Smooth muscle cell (in vitro differentiated cells): ENCODE measurements around the gene NWD2. TPM values are rescaled to one million over a fixed set of nuclear protein-coding genes. Genes with fewer than 3 reads are reported as not detected.
"Not testable (repeated sequence)": the region's sequence is repeated elsewhere in the genome, so short reads cannot be mapped to it uniquely, and the experiment has no call there.

Experiments used
- DNase-seq: peaks from one replicate; lab custom pipeline; 2025; ENCODE audit not compliant: unreplicated experiment; lab: John Stamatoyannopoulos, UW
- H2AFZ ChIP-seq: fragments of 200-600 bp; sonication (generic); 2 replicates; pipeline ENCODE4 v1.6.0; 2016; ENCODE audit warnings: antibody characterized with exemption, low read depth, mild to moderate bottlenecking
- H3F3A ChIP-seq: fragments of 200-600 bp; sonication (generic); 2 replicates; pipeline ENCODE4 v1.6.0; 2017; ENCODE audit warnings: antibody characterized with exemption, low read depth
- H3K27ac ChIP-seq: fragments of 200-600 bp; sonication (generic); 2 replicates; pipeline ENCODE4 v1.5.1; 2016; ENCODE audit warnings: low read depth, mild to moderate bottlenecking
- H3K27me3 ChIP-seq: fragments of 200-600 bp; sonication (generic); 2 replicates; pipeline ENCODE4 v1.6.1; 2016; ENCODE audit warnings: low read depth, mild to moderate bottlenecking
- H3K36me3 ChIP-seq: fragments of 200-600 bp; sonication (generic); 2 replicates; pipeline ENCODE4 v1.5.1; 2016; ENCODE audit warnings: low read depth
- H3K4me1 ChIP-seq: fragments of 200-600 bp; sonication (generic); 2 replicates; pipeline ENCODE4 v1.5.1; 2016; ENCODE audit warnings: low read depth
- H3K4me2 ChIP-seq: fragments of 200-600 bp; sonication (generic); 2 replicates; pipeline ENCODE4 v1.6.0; 2016; ENCODE audit warnings: mild to moderate bottlenecking
- H3K4me3 ChIP-seq: fragments of 200-600 bp; sonication (generic); 2 replicates; pipeline ENCODE4 v1.5.1; 2016; ENCODE audit warnings: mild to moderate bottlenecking
- H3K79me2 ChIP-seq: fragments of 200-600 bp; sonication (generic); 2 replicates; pipeline ENCODE4 v1.6.0; 2016; ENCODE audit warnings: low read depth, mild to moderate bottlenecking
- H3K9ac ChIP-seq: fragments of 200-600 bp; sonication (generic); 2 replicates; pipeline ENCODE4 v1.6.0; 2016; ENCODE audit warnings: low read depth
- H3K9me3 ChIP-seq: fragments of 200-600 bp; sonication (generic); replicated peaks from 2 replicates; pipeline ENCODE4 v1.5.1; 2016; ENCODE audit warnings: low read depth
- H4K20me1 ChIP-seq: fragments of 200-600 bp; sonication (generic); 2 replicates; pipeline ENCODE4 v1.6.0; 2016; ENCODE audit warnings: low read depth
- CTCF ChIP-seq: fragments of 200-600 bp; sonication (generic); IDR thresholded peaks from 2 replicates; pipeline ENCODE4 v1.5.1; 2017; ENCODE audit warnings: borderline replicate concordance, mild to moderate bottlenecking, antibody characterized with exemption; ENCODE audit not compliant: insufficient read depth, poor library complexity, severe bottlenecking
- WGBS: methylation state at CpG from one replicate; pipeline ENCODE4 v1.1.7; 2016; ENCODE audit warnings: low lambda C conversion rate; 5-methylcytosine and 5-hydroxymethylcytosine counted together
- polyA plus RNA-seq: library from polyadenylated mRNA; unstranded; fragments of >200 nt; fragmentation: Nextera tagmentation; extraction: Ambion mirVana; gene quantifications from 2 replicates; pipeline ENCODE4 v1.2.1, GENCODE V29; 2016
- total RNA-seq: library from RNA; depleted of rRNA; stranded (reverse); fragments of >200 nt; gene quantifications from 2 replicates; pipeline ENCODE4 v1.2.3, GENCODE V29; 2014

Gene NWD2
- total and polyA plus RNA-seq, 2 experiments from 2014 or later: not detected

- no peaks in the 10 kb centered on the region for H3K9me3 ChIP-seq
- TF ChIP-seq CTCF: no peak
- no peak overlapping the region for H2AFZ ChIP-seq
- no peaks in the 10 kb centered on the region for H3K79me2 ChIP-seq
- no peak for DNase-seq
- 49% methylated on average over 2 of the region's 2 CpGs for WGBS
- H3K4me1 ChIP-seq: no peaks in the 10 kb centered on the region
- H3K9ac ChIP-seq: no peak overlapping the region
- H3K4me2 ChIP-seq: no peak overlapping the region
- H3K4me3 ChIP-seq: no peak overlapping the region
- no peaks in the 10 kb centered on the region for H3K27me3 ChIP-seq
- no peaks in the 10 kb centered on the region for H3F3A ChIP-seq
- H3K36me3 ChIP-seq: no peaks in the 10 kb centered on the region
- no peak overlapping the region for H3K27ac ChIP-seq
- H4K20me1 ChIP-seq: no peaks in the 10 kb centered on the region
Observed at GRCh38 chr4:37400241-37400881, 155.8 kb downstream of the NWD2 start.

- WGBS: 50% methylated on average over 9 of the region's 9 CpGs
- not testable (repeated sequence) for H3K4me1 ChIP-seq, H3K9me3 ChIP-seq, H3K79me2 ChIP-seq, H3K27ac ChIP-seq, H3F3A ChIP-seq, H4K20me1 ChIP-seq, DNase-seq, H3K4me3 ChIP-seq, H3K27me3 ChIP-seq, H3K36me3 ChIP-seq, H3K9ac ChIP-seq
- Histone ChIP-seq H3K4me2 (peak overlapping the region; percentile 17), H2AFZ (peak overlapping the region; percentile 29)
Observed at GRCh38 chr4:37407938-37408826, 163.6 kb downstream of the NWD2 start.

GRCh38 chr4:37413612-37414011, 169.1 kb downstream of the NWD2 start:
- not testable (repeated sequence) for H3K4me1 ChIP-seq, H2AFZ ChIP-seq
- 94% methylated on average over 2 of the region's 2 CpGs for WGBS

GRCh38 chr4:37415845-37416369, 171.4 kb downstream of the NWD2 start:
- Histone ChIP-seq H2AFZ (no peak overlapping the region), H3K9me3 (no peaks in the 10 kb centered on the region), H3K4me3 (no peak overlapping the region), H3K27ac (no peak overlapping the region), H3F3A (no peaks in the 10 kb centered on the region), H3K9ac (no peak overlapping the region), H3K27me3 (no peaks in the 10 kb centered on the region), H3K4me1 (no peaks in the 10 kb centered on the region), H3K36me3 (no peaks in the 10 kb centered on the region), H3K4me2 (no peak overlapping the region), H4K20me1 (no peaks in the 10 kb centered on the region), H3K79me2 (no peaks in the 10 kb centered on the region)
- DNase-seq: no peak
- TF ChIP-seq CTCF: no peak
- 84% methylated on average over 5 of the region's 5 CpGs for WGBS

More at GRCh38 chr4:37413612-37414011, 169.1 kb downstream of the NWD2 start:
- H3K27me3 ChIP-seq, H3K4me2 ChIP-seq, H3F3A ChIP-seq, DNase-seq, H3K27ac ChIP-seq, H3K79me2 ChIP-seq, H3K9ac ChIP-seq, H3K9me3 ChIP-seq, H4K20me1 ChIP-seq, H3K4me3 ChIP-seq, H3K36me3 ChIP-seq: not testable (repeated sequence)
